Measurements from ENCODE around the gene KCNC1. TPM values are rescaled to one million over a fixed set of nuclear protein-coding genes. Genes with fewer than 3 reads are reported as not detected.

KCNC1 gene
- polyA plus RNA-seq (8.9 and 12.5 TPM in 2 replicates), polyA minus RNA-seq (20.7 and 24.7 TPM in 2 replicates)

- no peaks in the 10 kb centered on the region for H3K27me3 ChIP-seq (ENCODE audit: insufficient read depth, low read depth, low read length)
- H3K79me2 ChIP-seq (replicated peaks; ENCODE audit: insufficient read depth, low read length) = peaks cover 35% of the 10 kb centered on the region
- H4K20me1 ChIP-seq (ENCODE audit: insufficient read depth) = no peaks in the 10 kb centered on the region
- H3K36me3 ChIP-seq (ENCODE audit: insufficient read depth, low read length) = no peaks in the 10 kb centered on the region
- no peaks in the 10 kb centered on the region for H3F3A ChIP-seq (ENCODE audit: insufficient read depth, low read length, poor library complexity, severe bottlenecking)
- peak within 1 kb of the TSS; percentile 67 for H3K27ac ChIP-seq (ENCODE audit: low read length)
- no peaks in the 10 kb centered on the region for H3K9me3 ChIP-seq (ENCODE audit: low read length)
- H2AFZ ChIP-seq (ENCODE audit: low read depth, low read length) = peak within 1 kb of the TSS; percentile 69
- H3K9me2 ChIP-seq (ENCODE audit: insufficient read depth, low read length) = no peaks in the 10 kb centered on the region
- peak within 1 kb of the TSS; percentile 99 for H3K4me3 ChIP-seq (ENCODE audit: low read length)
- TF ChIP-seq EZH2 (IDR thresholded peaks at IDR 0.05; ENCODE audit: borderline replicate concordance, insufficient read depth, low read length, poor library complexity, severe bottlenecking) (no peak), EP300 (conservative IDR thresholded peaks at IDR 0.05; ENCODE audit: poor library complexity, severe bottlenecking) (no peak), SMC3 (conservative IDR thresholded peaks at IDR 0.05; ENCODE audit: poor library complexity) (no peak), MXI1 (conservative IDR thresholded peaks at IDR 0.05; ENCODE audit: poor library complexity, severe bottlenecking) (no peak), RAD21 (conservative IDR thresholded peaks at IDR 0.05) (peak; percentile 20), POLR2AphosphoS5 (IDR thresholded peaks at IDR 0.05) (peak; percentile 78), REST (IDR thresholded peaks at IDR 0.05; ENCODE audit: borderline replicate concordance) (no peak), TAF1 (IDR thresholded peaks at IDR 0.05; ENCODE audit: low read depth) (no peak)
- TF ChIP-seq, protein P1, sequence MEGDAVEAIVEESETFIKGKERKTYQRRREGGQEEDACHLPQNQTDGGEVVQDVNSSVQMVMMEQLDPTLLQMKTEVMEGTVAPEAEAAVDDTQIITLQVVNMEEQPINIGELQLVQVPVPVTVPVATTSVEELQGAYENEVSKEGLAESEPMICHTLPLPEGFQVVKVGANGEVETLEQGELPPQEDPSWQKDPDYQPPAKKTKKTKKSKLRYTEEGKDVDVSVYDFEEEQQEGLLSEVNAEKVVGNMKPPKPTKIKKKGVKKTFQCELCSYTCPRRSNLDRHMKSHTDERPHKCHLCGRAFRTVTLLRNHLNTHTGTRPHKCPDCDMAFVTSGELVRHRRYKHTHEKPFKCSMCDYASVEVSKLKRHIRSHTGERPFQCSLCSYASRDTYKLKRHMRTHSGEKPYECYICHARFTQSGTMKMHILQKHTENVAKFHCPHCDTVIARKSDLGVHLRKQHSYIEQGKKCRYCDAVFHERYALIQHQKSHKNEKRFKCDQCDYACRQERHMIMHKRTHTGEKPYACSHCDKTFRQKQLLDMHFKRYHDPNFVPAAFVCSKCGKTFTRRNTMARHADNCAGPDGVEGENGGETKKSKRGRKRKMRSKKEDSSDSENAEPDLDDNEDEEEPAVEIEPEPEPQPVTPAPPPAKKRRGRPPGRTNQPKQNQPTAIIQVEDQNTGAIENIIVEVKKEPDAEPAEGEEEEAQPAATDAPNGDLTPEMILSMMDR (IDR thresholded peaks at IDR 0.05; ENCODE audit: poor library complexity, severe bottlenecking) = peak; percentile 59
- H3K9ac ChIP-seq (ENCODE audit: low read length) = peak within 1 kb of the TSS; percentile 91
- H3K4me2 ChIP-seq (ENCODE audit: low read length) = peak within 1 kb of the TSS; percentile 84
Measured at GRCh38 chr11:17734418-17734911, at the start of gene KCNC1. TSS of gene KCNC1 (plus strand) at chr11:17734781. CDS start at chr11:17736003, 1,222 bp downstream.

DNA sequence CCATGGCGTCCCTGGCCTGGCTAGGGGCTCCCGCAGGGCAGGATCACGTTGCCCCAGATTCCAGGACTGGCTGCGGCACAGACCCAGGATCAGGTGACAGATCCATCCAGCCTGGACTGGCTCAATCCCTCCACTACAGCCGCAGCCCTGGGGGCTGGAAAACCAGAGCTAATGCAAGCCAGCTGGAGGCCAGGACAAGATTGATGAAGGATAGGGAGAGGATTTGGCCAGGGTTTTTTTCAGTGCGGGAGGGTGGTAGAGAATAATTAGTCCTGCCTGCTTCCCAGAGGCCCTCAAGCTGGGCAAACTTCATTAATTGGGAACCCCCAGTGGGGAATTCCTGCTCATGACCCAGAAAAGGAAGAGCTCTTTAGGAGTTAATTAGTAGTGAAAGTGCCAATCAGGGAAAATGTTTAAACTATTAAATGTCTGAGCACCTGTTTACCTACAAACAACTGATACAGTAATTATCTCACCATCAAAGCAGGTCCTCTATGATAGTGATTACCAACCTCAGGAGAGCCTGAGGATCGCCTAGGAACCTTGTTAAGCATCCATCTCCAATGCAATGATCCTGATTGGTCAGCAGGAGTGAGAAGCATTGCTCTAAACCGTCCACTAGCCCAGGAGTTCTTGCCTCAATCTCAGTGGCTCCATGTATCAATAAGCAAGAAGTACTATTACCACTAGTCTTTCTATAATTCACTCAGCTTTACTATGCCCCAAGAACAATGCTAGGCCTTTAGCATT, 48.2 kb upstream of the KCNC1 start:
- Histone ChIP-seq H3K36me3 (ENCODE audit: insufficient read depth, low read length) (no peaks in the 10 kb centered on the region), H3K27ac (ENCODE audit: low read length) (no peak overlapping the region), H3K27me3 (ENCODE audit: insufficient read depth, low read depth, low read length) (no peaks in the 10 kb centered on the region), H3K79me2 (replicated peaks; ENCODE audit: insufficient read depth, low read length) (no peaks in the 10 kb centered on the region), H3K9ac (ENCODE audit: low read length) (no peak overlapping the region), H3K4me3 (ENCODE audit: low read length) (no peak overlapping the region), H3K9me2 (ENCODE audit: insufficient read depth, low read length) (no peaks in the 10 kb centered on the region), H2AFZ (ENCODE audit: low read depth, low read length) (no peak overlapping the region), H4K20me1 (ENCODE audit: insufficient read depth) (no peaks in the 10 kb centered on the region), H3K9me3 (ENCODE audit: low read length) (no peaks in the 10 kb centered on the region), H3K4me2 (ENCODE audit: low read length) (no peak overlapping the region), H3F3A (ENCODE audit: insufficient read depth, low read length, poor library complexity, severe bottlenecking) (no peaks in the 10 kb centered on the region)
- no peak for TF ChIP-seq SMC3 (conservative IDR thresholded peaks at IDR 0.05; ENCODE audit: poor library complexity)
- no peak for TF ChIP-seq RAD21 (conservative IDR thresholded peaks at IDR 0.05)
- no peak for TF ChIP-seq EP300 (conservative IDR thresholded peaks at IDR 0.05; ENCODE audit: poor library complexity, severe bottlenecking)
- no peak for TF ChIP-seq TAF1 (IDR thresholded peaks at IDR 0.05; ENCODE audit: low read depth)
- TF ChIP-seq, protein P1 (IDR thresholded peaks at IDR 0.05; ENCODE audit: poor library complexity, severe bottlenecking) = no peak
- TF ChIP-seq REST (IDR thresholded peaks at IDR 0.05; ENCODE audit: borderline replicate concordance) = no peak
- no peak for TF ChIP-seq MXI1 (conservative IDR thresholded peaks at IDR 0.05; ENCODE audit: poor library complexity, severe bottlenecking)
- TF ChIP-seq EZH2 (IDR thresholded peaks at IDR 0.05; ENCODE audit: borderline replicate concordance, insufficient read depth, low read length, poor library complexity, severe bottlenecking) = no peak
- no peak for TF ChIP-seq POLR2AphosphoS5 (IDR thresholded peaks at IDR 0.05)
